Measurements from ENCODE around the gene SLC25A44. TPM values are rescaled to one million over a fixed set of nuclear protein-coding genes. Genes with fewer than 3 reads are reported as not detected.
A peak's percentile ranks its signal among the peaks of the same experiment; 100 is the strongest.

The SLC25A44 gene, protein sequence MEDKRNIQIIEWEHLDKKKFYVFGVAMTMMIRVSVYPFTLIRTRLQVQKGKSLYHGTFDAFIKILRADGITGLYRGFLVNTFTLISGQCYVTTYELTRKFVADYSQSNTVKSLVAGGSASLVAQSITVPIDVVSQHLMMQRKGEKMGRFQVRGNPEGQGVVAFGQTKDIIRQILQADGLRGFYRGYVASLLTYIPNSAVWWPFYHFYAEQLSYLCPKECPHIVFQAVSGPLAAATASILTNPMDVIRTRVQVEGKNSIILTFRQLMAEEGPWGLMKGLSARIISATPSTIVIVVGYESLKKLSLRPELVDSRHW
- polyA plus RNA-seq: 10 to 100 TPM; 13.4 to 46.6 (median 17.3) TPM
- long read RNA-seq, donor 1: 0 reads
- long read RNA-seq, donor 2, full-length matches to known transcripts: 4 of 12 reads
- long read RNA-seq, donor 2, partial matches to known transcripts: 8 of 12 reads
- long read RNA-seq, donor 2, other reads (novel, unspliced or antisense): 0 of 12 reads
- long read RNA-seq, donor 3, full-length matches to known transcripts: 2 of 2 reads
- long read RNA-seq, donor 3, partial matches to known transcripts: 0 of 2 reads
- long read RNA-seq, donor 3, other reads (novel, unspliced or antisense): 0 of 2 reads
- long read RNA-seq, donor 4: 0 reads
- long read RNA-seq, donor 5, full-length matches to known transcripts: 2 of 2 reads
- long read RNA-seq, donor 5, partial matches to known transcripts: 0 of 2 reads
- long read RNA-seq, donor 5, other reads (novel, unspliced or antisense): 0 of 2 reads
- long read RNA-seq, donor 6, full-length matches to known transcripts: 2 of 2 reads
- long read RNA-seq, donor 6, partial matches to known transcripts: 0 of 2 reads
- long read RNA-seq, donor 6, other reads (novel, unspliced or antisense): 0 of 2 reads
- long read RNA-seq, donor 7: 0 reads
- long read RNA-seq, donor 8: 0 reads
- long read RNA-seq, donor 9, full-length matches to known transcripts: 2 of 2 reads
- long read RNA-seq, donor 9, partial matches to known transcripts: 0 of 2 reads
- long read RNA-seq, donor 9, other reads (novel, unspliced or antisense): 0 of 2 reads
- long read RNA-seq, donor 10, full-length matches to known transcripts: 10 of 10 reads
- long read RNA-seq, donor 10, partial matches to known transcripts: 0 of 10 reads
- long read RNA-seq, donor 10, other reads (novel, unspliced or antisense): 0 of 10 reads

- peaks cover 0 to 11% of the 10 kb centered on the region in 2 donors for H3K9me3 ChIP-seq (ENCODE audit: control insufficient read depth in 2 of 2, insufficient read depth in 1 of 2, low read depth in 1 of 2, low read length in 1 of 2)
- FAIRE-seq (peak; percentile 75), DNase-seq (peak; percentile 99 to 100)
- H3K27ac ChIP-seq (ENCODE audit: low read depth in 1 of 3, low read length in 2 of 3): peak within 1 kb of the TSS; percentile 71 to 90 (median 76)
- peak within 1 kb of the TSS; percentile 65 to 97 (median 71) for H3K4me3 ChIP-seq (ENCODE audit: low read depth in 1 of 3, low read length in 3 of 3)
- 2 to 4% (median 2%) methylated on average over 59 of the region's 59 CpGs for WGBS, 3 donors
- H3K27me3 ChIP-seq (ENCODE audit: control insufficient read depth in 3 of 3, insufficient read depth in 3 of 3, low read length in 3 of 3): no peaks in the 10 kb centered on the region
- peaks cover 3 to 57% (median 6%) of the 10 kb centered on the region in 3 donors for H3K4me1 ChIP-seq (ENCODE audit: control insufficient read depth in 3 of 3, insufficient read depth in 2 of 3, low read depth in 1 of 3, low read length in 2 of 3)
- peaks cover 0 to 14% (median 2%) of the 10 kb centered on the region in 3 donors for H3K36me3 ChIP-seq (ENCODE audit: control insufficient read depth in 3 of 3, insufficient read depth in 2 of 3, low read depth in 1 of 3, low read length in 3 of 3)
Observed at GRCh38 chr1:156193488-156194299, at the start of gene SLC25A44. Gene SLC25A44 (plus strand): TSS chr1:156194104. CDS start chr1:156199848, 5,744 bp downstream.

- Histone ChIP-seq H3K9me3 (ENCODE audit: control insufficient read depth in 2 of 2, insufficient read depth in 1 of 2, low read depth in 1 of 2, low read length in 1 of 2) (no peaks in the 10 kb centered on the region), H3K27me3 (ENCODE audit: control insufficient read depth in 3 of 3, insufficient read depth in 3 of 3, low read length in 3 of 3) (peaks cover 0 to 6% (median 0%) of the 10 kb centered on the region in 3 donors), H3K36me3 (ENCODE audit: control insufficient read depth in 3 of 3, insufficient read depth in 2 of 3, low read depth in 1 of 3, low read length in 3 of 3) (peaks cover 0 to 18% (median 0%) of the 10 kb centered on the region in 3 donors), H3K27ac (ENCODE audit: low read depth in 1 of 3, low read length in 2 of 3) (no peak overlapping the region), H3K4me1 (ENCODE audit: control insufficient read depth in 3 of 3, insufficient read depth in 2 of 3, low read depth in 1 of 3, low read length in 2 of 3) (peaks cover 0 to 12% (median 0%) of the 10 kb centered on the region in 3 donors), H3K4me3 (ENCODE audit: low read depth in 1 of 3, low read length in 3 of 3) (no peak overlapping the region)
- 52 to 66% (median 55%) methylated on average over 5 of the region's 5 CpGs for WGBS, 3 donors
- no peak for FAIRE-seq
- no peak for DNase-seq
Observed at GRCh38 chr1:156144742-156145141, 49.2 kb upstream of the SLC25A44 start.

- H3K9me3 ChIP-seq (ENCODE audit: control insufficient read depth in 2 of 2, insufficient read depth in 1 of 2, low read depth in 1 of 2, low read length in 1 of 2): no peaks in the 10 kb centered on the region
- no peak for FAIRE-seq
- peaks cover 0 to 12% (median 0%) of the 10 kb centered on the region in 3 donors for H3K4me1 ChIP-seq (ENCODE audit: control insufficient read depth in 3 of 3, insufficient read depth in 2 of 3, low read depth in 1 of 3, low read length in 2 of 3)
- H3K27me3 ChIP-seq (ENCODE audit: control insufficient read depth in 3 of 3, insufficient read depth in 3 of 3, low read length in 3 of 3): peaks cover 0 to 14% (median 0%) of the 10 kb centered on the region in 3 donors
- H3K36me3 ChIP-seq (ENCODE audit: control insufficient read depth in 3 of 3, insufficient read depth in 2 of 3, low read depth in 1 of 3, low read length in 3 of 3): peaks cover 0 to 9% (median 0%) of the 10 kb centered on the region in 3 donors
- no peak overlapping the region for H3K4me3 ChIP-seq (ENCODE audit: low read depth in 1 of 3, low read length in 3 of 3)
- no peak for DNase-seq
- 78 to 82% (median 78%) methylated on average over 2 of the region's 2 CpGs for WGBS, 3 donors
- no peak overlapping the region for H3K27ac ChIP-seq (ENCODE audit: low read depth in 1 of 3, low read length in 2 of 3)
Observed at GRCh38 chr1:156145650-156146019, 48.3 kb upstream of the SLC25A44 start.

- peak overlapping the region in 1 of 3 donors; percentile 30 for H3K4me3 ChIP-seq (ENCODE audit: low read depth in 1 of 3, low read length in 3 of 3)
- DNase-seq: peak; percentile 82 to 85
- H3K27me3 ChIP-seq (ENCODE audit: control insufficient read depth in 3 of 3, insufficient read depth in 3 of 3, low read length in 3 of 3): peaks cover 0 to 19% (median 0%) of the 10 kb centered on the region in 3 donors
- peaks cover 0 to 4% (median 0%) of the 10 kb centered on the region in 3 donors for H3K36me3 ChIP-seq (ENCODE audit: control insufficient read depth in 3 of 3, insufficient read depth in 2 of 3, low read depth in 1 of 3, low read length in 3 of 3)
- H3K27ac ChIP-seq (ENCODE audit: low read depth in 1 of 3, low read length in 2 of 3): peak overlapping the region in 1 of 3 donors; percentile 18
- H3K9me3 ChIP-seq (ENCODE audit: control insufficient read depth in 2 of 2, insufficient read depth in 1 of 2, low read depth in 1 of 2, low read length in 1 of 2): no peaks in the 10 kb centered on the region
- no peak for FAIRE-seq
- WGBS, 3 donors: 15 to 17% (median 16%) methylated on average over 13 of the region's 13 CpGs
- H3K4me1 ChIP-seq (ENCODE audit: control insufficient read depth in 3 of 3, insufficient read depth in 2 of 3, low read depth in 1 of 3, low read length in 2 of 3): peaks cover 0 to 12% (median 0%) of the 10 kb centered on the region in 3 donors
Observed at GRCh38 chr1:156146020-156146768, 47.7 kb upstream of the SLC25A44 start.

GRCh38 chr1:156146769-156147405, 47.0 kb upstream of the SLC25A44 start:
- peak overlapping the region in 1 of 3 donors; percentile 21 for H3K27ac ChIP-seq (ENCODE audit: low read depth in 1 of 3, low read length in 2 of 3)
- DNase-seq (no peak), FAIRE-seq (no peak)
- 30 to 42% (median 41%) methylated on average over 9 of the region's 9 CpGs for WGBS, 3 donors
- no peaks in the 10 kb centered on the region for H3K36me3 ChIP-seq (ENCODE audit: control insufficient read depth in 3 of 3, insufficient read depth in 2 of 3, low read depth in 1 of 3, low read length in 3 of 3)
- peaks cover 0 to 19% (median 0%) of the 10 kb centered on the region in 3 donors for H3K27me3 ChIP-seq (ENCODE audit: control insufficient read depth in 3 of 3, insufficient read depth in 3 of 3, low read length in 3 of 3)
- peak overlapping the region in 1 of 3 donors; percentile 30 for H3K4me3 ChIP-seq (ENCODE audit: low read depth in 1 of 3, low read length in 3 of 3)
- H3K4me1 ChIP-seq (ENCODE audit: control insufficient read depth in 3 of 3, insufficient read depth in 2 of 3, low read depth in 1 of 3, low read length in 2 of 3): peaks cover 0 to 12% (median 0%) of the 10 kb centered on the region in 3 donors
- no peaks in the 10 kb centered on the region for H3K9me3 ChIP-seq (ENCODE audit: control insufficient read depth in 2 of 2, insufficient read depth in 1 of 2, low read depth in 1 of 2, low read length in 1 of 2)

- no peak overlapping the region for H3K4me3 ChIP-seq (ENCODE audit: low read depth in 1 of 3, low read length in 3 of 3)
- DNase-seq (no peak), FAIRE-seq (no peak)
Observed at GRCh38 chr1:156148216-156148615, 45.7 kb upstream of the SLC25A44 start.

More at GRCh38 chr1:156148216-156148615, 45.7 kb upstream of the SLC25A44 start:
- H3K36me3 ChIP-seq (ENCODE audit: control insufficient read depth in 3 of 3, insufficient read depth in 2 of 3, low read depth in 1 of 3, low read length in 3 of 3): no peaks in the 10 kb centered on the region
- H3K9me3 ChIP-seq (ENCODE audit: control insufficient read depth in 2 of 2, insufficient read depth in 1 of 2, low read depth in 1 of 2, low read length in 1 of 2): no peaks in the 10 kb centered on the region
- peak overlapping the region in 1 of 3 donors; percentile 32 for H3K27ac ChIP-seq (ENCODE audit: low read depth in 1 of 3, low read length in 2 of 3)
- H3K4me1 ChIP-seq (ENCODE audit: control insufficient read depth in 3 of 3, insufficient read depth in 2 of 3, low read depth in 1 of 3, low read length in 2 of 3): peaks cover 0 to 12% (median 0%) of the 10 kb centered on the region in 3 donors
- H3K27me3 ChIP-seq (ENCODE audit: control insufficient read depth in 3 of 3, insufficient read depth in 3 of 3, low read length in 3 of 3): peaks cover 0 to 19% (median 0%) of the 10 kb centered on the region in 3 donors
- 58 to 82% (median 71%) methylated on average over 6 of the region's 6 CpGs for WGBS, 3 donors
